ENCODE measurements around the gene RASIP1. TPM values are rescaled to one million over a fixed set of nuclear protein-coding genes. Genes with fewer than 3 reads are reported as not detected.
"Not testable (repeated sequence)": the region's sequence is repeated elsewhere in the genome, so short reads cannot be mapped to it uniquely, and the experiment has no call there.

RASIP1 gene
- under 1 TPM; 0.31 to 0.50 TPM for total RNA-seq

- no peak within 1 kb of the TSS for H3K27ac Mint-ChIP-seq
- H3K36me3 Mint-ChIP-seq (ENCODE audit: low read depth), result no peaks in the 10 kb centered on the region
- ChIA-PET POLR2A (interaction anchor here (0.5 kb wide), 1 partner anchor 46 kb away, joined by 4 read pairs; no protein-coding TSS in a partner anchor), CTCF (interaction anchor here (1.9 kb wide), 1 partner anchor 24 kb away, joined by 4 read pairs; no protein-coding TSS in a partner anchor)
- H3K27me3 Mint-ChIP-seq, result peaks cover 17% of the 10 kb centered on the region
- no peak for DNase-seq
- H3K4me3 Mint-ChIP-seq, result no peak within 1 kb of the TSS
- H3K9me3 Mint-ChIP-seq, result no peaks in the 10 kb centered on the region
- peaks cover 34% of the 10 kb centered on the region for H3K4me1 Mint-ChIP-seq
Measured at GRCh38 chr19:48740164-48740972, at the start of gene RASIP1. RASIP1 (minus strand) TSS chr19:48740610; CDS start chr19:48740282, 328 bp downstream.

- H3K9me3 Mint-ChIP-seq; DNase-seq; H3K27ac Mint-ChIP-seq; POLR2A ChIA-PET; H3K27me3 Mint-ChIP-seq; H3K4me1 Mint-ChIP-seq; H3K36me3 Mint-ChIP-seq (ENCODE audit: low read depth); H3K4me3 Mint-ChIP-seq: not testable (repeated sequence)
- CTCF ChIA-PET, result interaction anchor here (0.7 to 3.5 kb wide), 11 partner anchors 10 to 183 kb away, joined by 3 to 51 read pairs (median 4); partner anchors contain the start of gene HSD17B14
Measured at GRCh38 chr19:48787331-48787730, 46.9 kb upstream of the RASIP1 start.

GRCh38 chr19:48786422-48786821 lies 46.0 kb upstream of the RASIP1 start:
- POLR2A ChIA-PET, CTCF ChIA-PET: not testable (repeated sequence)

GRCh38 chr19:48784527-48784926 lies 44.1 kb upstream of the RASIP1 start:
- Mint-ChIP-seq H3K4me1 (peaks cover 5% of the 10 kb centered on the region), H3K9me3 (no peaks in the 10 kb centered on the region), H3K36me3 (ENCODE audit: low read depth) (no peaks in the 10 kb centered on the region), H3K27me3 (peaks cover 2% of the 10 kb centered on the region), H3K4me3 (no peak overlapping the region), H3K27ac (no peak overlapping the region)
- no peak for DNase-seq
- ChIA-PET POLR2A (no interaction called here), CTCF (interaction anchor here (1.2 to 2.2 kb wide), 2 partner anchors 11 to 58 kb away, joined by 5 to 8 read pairs; no protein-coding TSS in a partner anchor)

More at GRCh38 chr19:48786422-48786821, 46.0 kb upstream of the RASIP1 start:
- H3K9me3 Mint-ChIP-seq; H3K27ac Mint-ChIP-seq; H3K4me1 Mint-ChIP-seq; H3K36me3 Mint-ChIP-seq (ENCODE audit: low read depth); H3K27me3 Mint-ChIP-seq; H3K4me3 Mint-ChIP-seq; DNase-seq: not testable (repeated sequence)

GRCh38 chr19:48780631-48781391 lies 40.4 kb upstream of the RASIP1 start:
- Mint-ChIP-seq H3K27me3 (peaks cover 2% of the 10 kb centered on the region), H3K27ac (no peak overlapping the region)

GRCh38 chr19:48779636-48780035 lies 39.2 kb upstream of the RASIP1 start:
- peaks cover 2% of the 10 kb centered on the region for H3K27me3 Mint-ChIP-seq

More at GRCh38 chr19:48780631-48781391, 40.4 kb upstream of the RASIP1 start:
- ChIA-PET POLR2A (no interaction called here), CTCF (interaction anchor here (0.6 kb wide), 2 partner anchors 44 to 116 kb away, joined by 3 to 4 read pairs; no protein-coding TSS in a partner anchor)
- DNase-seq, result no peak
- no peaks in the 10 kb centered on the region for H3K9me3 Mint-ChIP-seq
- H3K4me1 Mint-ChIP-seq, result peaks cover 5% of the 10 kb centered on the region
- no peak overlapping the region for H3K4me3 Mint-ChIP-seq
- H3K36me3 Mint-ChIP-seq (ENCODE audit: low read depth), result no peaks in the 10 kb centered on the region

GRCh38 chr19:48777720-48778119 lies 37.3 kb upstream of the RASIP1 start:
- H3K27ac Mint-ChIP-seq, result no peak overlapping the region
- H3K4me1 Mint-ChIP-seq, result peaks cover 3% of the 10 kb centered on the region
- ChIA-PET CTCF (interaction anchor here (0.7 to 1.9 kb wide), 3 partner anchors 11 to 66 kb away, joined by 3 to 10 read pairs (median 3); no protein-coding TSS in a partner anchor), POLR2A (no interaction called here)
- DNase-seq, result no peak
- H3K36me3 Mint-ChIP-seq (ENCODE audit: low read depth), result no peaks in the 10 kb centered on the region
- H3K9me3 Mint-ChIP-seq, result no peaks in the 10 kb centered on the region
- H3K27me3 Mint-ChIP-seq, result peaks cover 2% of the 10 kb centered on the region
- H3K4me3 Mint-ChIP-seq, result no peak overlapping the region

More at GRCh38 chr19:48779636-48780035, 39.2 kb upstream of the RASIP1 start:
- DNase-seq, result no peak
- CTCF ChIA-PET, result interaction anchor here (1.9 kb wide), 1 partner anchor 16 kb away, joined by 10 read pairs; no protein-coding TSS in a partner anchor
- Mint-ChIP-seq H3K4me3 (no peak overlapping the region), H3K27ac (no peak overlapping the region), H3K36me3 (ENCODE audit: low read depth) (no peaks in the 10 kb centered on the region), H3K9me3 (no peaks in the 10 kb centered on the region), H3K4me1 (peaks cover 5% of the 10 kb centered on the region)
- POLR2A ChIA-PET, result no interaction called here

- Mint-ChIP-seq H3K36me3 (ENCODE audit: low read depth) (no peaks in the 10 kb centered on the region), H3K27ac (no peak overlapping the region), H3K27me3 (peaks cover 2% of the 10 kb centered on the region), H3K9me3 (no peaks in the 10 kb centered on the region), H3K4me1 (no peaks in the 10 kb centered on the region), H3K4me3 (no peak overlapping the region)
- no peak for DNase-seq
- ChIA-PET CTCF (interaction anchor here (0.6 to 0.8 kb wide), 3 partner anchors 66 to 216 kb away, joined by 3 to 6 read pairs (median 3); partner anchors contain the start of gene GYS1), POLR2A (no interaction called here)
Measured at GRCh38 chr19:48777139-48777538, 36.7 kb upstream of the RASIP1 start.

GRCh38 chr19:48772503-48772953 lies 32.1 kb upstream of the RASIP1 start:
- Mint-ChIP-seq H3K4me3 (no peak overlapping the region), H3K27ac (no peak overlapping the region), H3K27me3 (peaks cover 18% of the 10 kb centered on the region), H3K9me3 (no peaks in the 10 kb centered on the region), H3K4me1 (no peaks in the 10 kb centered on the region), H3K36me3 (ENCODE audit: low read depth) (no peaks in the 10 kb centered on the region)
- no peak for DNase-seq
- POLR2A ChIA-PET, result no interaction called here
- CTCF ChIA-PET, result interaction anchor here (0.7 kb wide), 1 partner anchor 9 kb away, joined by 3 read pairs; no protein-coding TSS in a partner anchor

- H3K4me1 Mint-ChIP-seq, result no peaks in the 10 kb centered on the region
- H3K4me3 Mint-ChIP-seq, result no peak overlapping the region
- DNase-seq, result no peak
- CTCF ChIA-PET, result interaction anchor here (0.5 to 1.2 kb wide), 3 partner anchors 17 to 57 kb away, joined by 3 read pairs; no protein-coding TSS in a partner anchor
- POLR2A ChIA-PET, result no interaction called here
- H3K9me3 Mint-ChIP-seq, result no peaks in the 10 kb centered on the region
- peaks cover 18% of the 10 kb centered on the region for H3K27me3 Mint-ChIP-seq
- no peaks in the 10 kb centered on the region for H3K36me3 Mint-ChIP-seq (ENCODE audit: low read depth)
- no peak overlapping the region for H3K27ac Mint-ChIP-seq
Measured at GRCh38 chr19:48770734-48771472, 30.5 kb upstream of the RASIP1 start.

GRCh38 chr19:48770266-48770665 lies 29.9 kb upstream of the RASIP1 start:
- DNase-seq, result no peak
- POLR2A ChIA-PET, result no interaction called here

More at GRCh38 chr19:48770266-48770665, 29.9 kb upstream of the RASIP1 start:
- CTCF ChIA-PET, result interaction anchor here (0.5 to 1.2 kb wide), 3 partner anchors 18 to 58 kb away, joined by 3 read pairs; no protein-coding TSS in a partner anchor
- Mint-ChIP-seq H3K36me3 (ENCODE audit: low read depth) (no peaks in the 10 kb centered on the region), H3K27me3 (peaks cover 20% of the 10 kb centered on the region), H3K9me3 (no peaks in the 10 kb centered on the region), H3K4me3 (no peak overlapping the region), H3K27ac (no peak overlapping the region), H3K4me1 (no peaks in the 10 kb centered on the region)
